Fibroblast of gingiva (primary cell): Measurements from ENCODE around the gene RAB3C.
"Not testable (repeated sequence)": the region's sequence is repeated elsewhere in the genome, so short reads cannot be mapped to it uniquely, and the experiment has no call there.

ENCODE experiments used
- DNase-seq: peaks from one replicate; pipeline ENCODE4 v3.0.0-alpha.2; 2011; ENCODE audit warnings: low read depth

The RAB3C gene, protein sequence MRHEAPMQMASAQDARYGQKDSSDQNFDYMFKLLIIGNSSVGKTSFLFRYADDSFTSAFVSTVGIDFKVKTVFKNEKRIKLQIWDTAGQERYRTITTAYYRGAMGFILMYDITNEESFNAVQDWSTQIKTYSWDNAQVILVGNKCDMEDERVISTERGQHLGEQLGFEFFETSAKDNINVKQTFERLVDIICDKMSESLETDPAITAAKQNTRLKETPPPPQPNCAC

DNA sequence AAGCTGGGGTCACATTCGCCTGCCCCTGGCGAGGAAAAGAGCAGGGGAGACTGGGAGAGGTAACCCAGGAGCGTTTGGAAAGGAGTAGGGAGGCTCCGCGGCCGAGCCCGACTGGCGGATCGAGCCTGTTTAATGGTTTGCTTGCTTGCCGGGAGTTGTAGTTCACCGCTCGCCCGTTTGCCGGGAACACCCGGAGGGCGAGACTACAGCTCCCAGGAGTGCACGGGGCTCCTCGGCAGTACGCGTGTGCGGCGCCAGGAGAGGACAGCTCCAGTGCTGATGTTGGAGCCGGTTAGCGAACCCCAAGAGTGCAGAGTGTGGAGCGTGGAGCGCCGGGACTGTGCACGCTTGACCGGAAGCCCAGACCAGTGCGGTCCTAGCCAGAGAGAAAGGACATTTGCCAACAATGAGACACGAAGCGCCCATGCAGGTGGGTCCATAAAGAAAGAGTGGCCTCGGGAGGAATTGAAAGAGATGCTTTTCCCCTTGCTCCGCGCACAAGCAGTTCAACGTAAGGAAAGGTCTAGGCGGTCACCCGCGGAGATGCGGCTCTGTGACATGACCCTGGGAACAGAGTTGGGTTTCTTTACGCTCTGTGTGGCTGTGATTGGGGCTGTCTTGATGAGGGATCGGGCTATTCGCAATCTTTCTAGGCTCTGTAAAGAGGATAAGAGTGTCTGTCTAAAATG, at the start of gene RAB3C:
Gene RAB3C, plus strand, starts transcription at position 273 of the 689 bp plus-strand sequence. Its CDS starts 134 bp downstream, at position 407.
- DNase-seq, result peak; percentile 88

DNA sequence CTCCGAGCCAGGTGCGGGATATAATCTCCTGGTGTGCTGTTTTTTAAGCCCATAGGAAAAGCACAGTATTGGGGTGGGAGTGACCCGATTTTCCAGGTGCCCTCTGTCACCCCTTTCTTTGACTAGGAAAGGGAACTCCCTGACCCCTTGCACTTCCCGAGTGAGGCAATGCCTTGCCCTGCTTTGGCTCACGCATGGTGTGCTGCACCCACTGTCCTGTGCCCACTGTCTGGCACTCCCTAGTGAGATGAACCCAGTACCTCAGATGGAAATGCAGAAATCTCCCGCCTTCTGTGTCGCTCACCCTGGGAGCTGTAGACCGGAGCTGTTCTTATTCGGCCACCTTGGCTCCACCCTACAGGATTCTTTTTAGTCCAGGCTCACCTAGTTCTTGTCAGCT, 40.9 kb upstream of the RAB3C start:
- DNase-seq, result not testable (repeated sequence)

DNA sequence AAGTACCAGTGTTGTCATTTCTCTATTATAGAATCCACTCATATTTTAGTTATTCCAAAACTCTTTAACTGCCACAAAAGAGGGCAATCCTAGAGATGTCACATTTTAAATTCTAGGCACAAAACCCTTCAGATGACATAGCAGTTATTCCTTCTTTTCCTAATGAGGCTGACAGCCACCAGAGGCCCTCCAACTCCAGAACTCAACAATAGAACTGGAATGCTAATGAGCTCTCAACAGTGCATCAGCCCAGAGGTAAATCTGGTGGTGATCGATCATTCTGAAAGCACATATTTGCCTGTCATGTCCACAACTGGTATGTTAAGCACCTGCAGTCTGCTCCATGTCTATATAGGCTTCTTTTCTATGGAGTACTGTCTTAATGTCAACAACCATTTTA, 40.2 kb upstream of the RAB3C start:
- DNase-seq, result no peak

DNA sequence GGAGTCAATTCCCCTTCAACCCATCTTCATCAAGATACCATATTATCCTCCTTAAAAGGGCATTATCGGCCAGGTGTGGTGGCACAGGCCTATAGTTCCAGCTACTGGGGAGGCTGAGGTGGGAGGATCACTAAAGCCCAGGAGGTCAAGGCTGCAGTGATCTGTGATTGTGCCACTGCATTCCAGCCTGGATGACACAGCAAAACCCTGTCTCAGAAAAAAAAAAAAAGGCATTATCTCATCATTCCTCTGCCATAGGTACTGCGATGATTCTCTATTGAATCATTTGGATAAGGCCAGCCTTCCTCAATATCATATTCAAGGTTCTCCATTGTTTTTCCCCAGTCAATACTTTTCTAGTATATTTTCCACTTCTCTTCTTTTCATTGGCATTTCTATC, 39.2 kb upstream of the RAB3C start:
- DNase-seq, result no peak

DNA sequence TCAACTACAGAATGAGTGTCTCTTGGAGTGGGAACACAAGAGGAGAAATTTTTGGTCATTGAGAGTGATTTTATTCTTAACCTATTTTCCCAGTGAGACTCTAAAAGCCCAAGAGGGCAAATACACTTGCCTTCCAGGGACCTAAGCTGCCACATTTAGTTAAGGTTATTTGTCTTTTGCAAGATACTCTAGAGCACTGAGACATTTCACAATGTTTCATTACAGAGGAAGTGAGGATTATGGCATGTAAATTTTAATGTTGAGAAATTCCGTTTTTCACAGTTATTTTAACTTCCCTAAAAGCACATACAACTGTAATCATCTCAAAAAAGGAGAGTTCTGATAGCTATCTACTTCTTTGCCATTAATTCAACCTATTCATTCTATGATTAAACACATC, 38.7 kb upstream of the RAB3C start:
- no peak for DNase-seq

DNA sequence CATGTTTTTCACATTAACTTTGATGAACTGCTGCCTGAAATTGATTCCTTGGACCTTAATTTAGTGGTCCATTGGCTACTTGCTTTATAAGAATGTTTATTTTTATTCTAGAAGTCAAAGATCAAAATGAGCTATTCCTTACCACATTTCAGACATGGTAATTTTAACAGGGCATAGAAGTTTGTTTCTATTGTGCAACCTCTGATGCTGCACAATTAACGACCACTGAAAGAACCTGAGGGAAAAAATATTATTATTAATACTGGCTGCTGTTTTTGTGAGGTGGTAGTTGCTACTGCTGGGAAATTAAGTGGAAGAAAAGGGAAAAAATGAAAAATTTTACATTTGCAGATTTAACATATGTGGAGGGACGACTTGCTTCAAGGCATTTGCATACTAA, 37.9 kb upstream of the RAB3C start:
- DNase-seq, result no peak

DNA sequence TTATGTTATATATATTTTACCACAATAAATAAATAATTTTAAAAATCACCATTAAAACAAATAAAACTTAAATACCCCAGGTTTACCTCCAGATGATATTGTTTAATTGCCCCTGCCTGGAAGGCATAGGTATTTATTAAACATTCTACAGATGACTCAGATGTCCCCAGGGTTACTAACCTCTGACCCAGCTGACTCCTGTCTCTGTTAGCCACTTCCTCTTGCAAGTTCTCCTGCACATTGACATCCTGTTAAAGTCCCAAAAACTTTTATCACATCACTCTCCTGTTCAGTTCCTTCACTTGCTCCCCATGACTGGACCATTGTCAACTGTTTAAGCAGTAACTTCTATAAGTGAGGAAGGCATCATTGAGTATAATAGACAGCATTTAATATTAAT, 37.0 kb upstream of the RAB3C start:
- no peak for DNase-seq

DNA sequence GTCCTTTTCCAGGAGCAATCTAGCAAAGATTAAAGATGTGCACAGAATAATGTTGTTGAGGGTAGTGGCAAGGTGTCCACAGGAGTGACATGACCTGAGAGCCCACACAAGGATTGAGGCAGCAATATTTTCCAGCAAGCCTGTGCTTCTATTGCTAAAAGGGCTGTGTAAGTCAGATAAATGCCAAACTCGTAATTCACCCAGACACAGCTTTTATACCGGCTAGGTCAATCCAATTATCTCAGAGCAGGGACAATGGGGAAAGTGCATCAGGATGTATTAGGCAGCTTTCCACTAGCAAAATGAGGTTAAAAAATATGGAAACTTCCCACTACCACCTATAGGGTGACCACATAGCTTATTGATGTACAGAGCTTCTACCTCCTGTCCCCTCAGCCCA, 34.8 kb upstream of the RAB3C start:
- DNase-seq, result no peak

DNA sequence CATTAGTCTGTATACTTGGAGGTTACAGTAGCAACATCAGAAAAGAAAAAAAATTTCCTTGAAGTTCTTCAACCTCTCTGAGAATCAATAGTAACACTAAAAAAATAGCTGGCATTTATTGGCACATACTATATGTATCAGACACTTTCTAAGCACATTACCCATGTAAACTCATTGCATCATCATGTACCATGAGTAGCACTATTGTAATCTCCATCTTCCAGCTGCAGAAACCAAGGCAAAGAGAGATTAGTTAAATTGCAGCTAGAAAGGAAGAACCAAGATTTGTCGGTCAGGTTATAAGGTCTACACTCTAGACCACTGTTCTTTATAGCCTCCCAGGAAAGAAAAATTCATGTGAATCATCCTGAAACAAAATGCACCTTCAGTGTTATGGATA, 31.4 kb upstream of the RAB3C start:
- DNase-seq, result no peak

DNA sequence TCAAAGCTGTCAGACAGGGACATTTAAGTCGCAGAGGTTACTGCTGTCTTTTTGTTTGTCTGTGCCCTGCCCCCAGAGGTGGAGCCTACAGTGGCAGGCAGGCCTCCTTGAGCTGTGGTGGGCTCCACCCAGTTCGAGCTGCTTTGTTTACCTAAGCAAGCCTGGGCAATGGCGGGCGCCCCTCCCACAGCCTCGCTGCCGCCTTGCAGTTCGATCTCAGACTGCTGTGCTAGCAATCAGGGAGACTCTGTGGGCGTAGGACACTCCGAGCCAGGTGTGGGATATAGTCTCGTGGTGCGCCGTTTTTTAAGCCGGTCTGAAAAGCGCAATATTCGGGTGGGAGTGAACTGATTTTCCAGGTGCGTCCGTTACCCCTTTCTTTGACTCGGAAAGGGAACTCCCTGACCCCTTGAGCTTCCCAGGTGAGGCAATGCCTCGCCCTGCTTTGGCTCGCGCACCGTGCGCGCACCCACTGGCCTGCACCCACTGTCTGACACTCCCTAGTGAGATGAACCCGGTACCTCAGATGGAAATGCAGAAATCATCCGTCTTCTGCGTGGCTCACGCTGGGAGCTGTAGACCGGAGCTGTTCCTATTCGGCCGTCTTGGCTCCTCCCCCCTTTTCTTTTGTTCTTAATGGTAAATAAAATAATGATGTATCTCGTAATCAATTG, 25.1 kb upstream of the RAB3C start:
- DNase-seq, result not testable (repeated sequence)

DNA sequence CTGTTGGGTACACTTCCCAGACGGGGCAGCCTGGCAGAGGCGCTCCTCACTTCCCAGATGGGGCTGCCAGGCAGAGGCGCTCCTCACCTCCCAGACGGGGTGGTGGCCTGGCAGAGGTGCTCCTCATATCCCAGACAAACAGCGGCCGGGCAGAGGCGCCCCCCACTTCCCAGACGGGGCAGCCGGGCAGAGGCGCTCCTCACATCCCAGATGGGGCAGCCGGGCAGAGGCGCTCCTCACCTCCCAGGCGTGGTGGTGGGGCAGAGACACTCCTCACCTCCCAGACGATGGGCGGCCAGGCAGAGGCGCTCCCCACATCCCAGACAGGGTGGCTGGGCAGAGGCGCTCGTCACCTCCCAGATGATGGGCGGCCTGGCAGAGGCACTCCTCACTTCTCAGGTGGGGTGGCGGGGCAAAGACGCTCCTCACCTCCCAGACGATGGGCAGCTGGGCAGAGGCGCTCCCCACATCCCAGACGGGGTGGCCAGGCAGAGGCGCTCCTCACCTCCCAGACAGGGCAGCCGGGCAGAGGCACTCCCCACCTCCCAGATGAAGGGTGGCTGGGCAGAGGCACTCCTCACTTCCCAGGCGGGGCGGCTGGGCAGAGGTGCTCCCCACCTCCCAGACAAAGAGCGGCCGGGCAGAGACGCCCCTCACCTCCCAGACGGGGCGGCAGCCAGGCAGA, 19.7 kb upstream of the RAB3C start:
- not testable (repeated sequence) for DNase-seq

DNA sequence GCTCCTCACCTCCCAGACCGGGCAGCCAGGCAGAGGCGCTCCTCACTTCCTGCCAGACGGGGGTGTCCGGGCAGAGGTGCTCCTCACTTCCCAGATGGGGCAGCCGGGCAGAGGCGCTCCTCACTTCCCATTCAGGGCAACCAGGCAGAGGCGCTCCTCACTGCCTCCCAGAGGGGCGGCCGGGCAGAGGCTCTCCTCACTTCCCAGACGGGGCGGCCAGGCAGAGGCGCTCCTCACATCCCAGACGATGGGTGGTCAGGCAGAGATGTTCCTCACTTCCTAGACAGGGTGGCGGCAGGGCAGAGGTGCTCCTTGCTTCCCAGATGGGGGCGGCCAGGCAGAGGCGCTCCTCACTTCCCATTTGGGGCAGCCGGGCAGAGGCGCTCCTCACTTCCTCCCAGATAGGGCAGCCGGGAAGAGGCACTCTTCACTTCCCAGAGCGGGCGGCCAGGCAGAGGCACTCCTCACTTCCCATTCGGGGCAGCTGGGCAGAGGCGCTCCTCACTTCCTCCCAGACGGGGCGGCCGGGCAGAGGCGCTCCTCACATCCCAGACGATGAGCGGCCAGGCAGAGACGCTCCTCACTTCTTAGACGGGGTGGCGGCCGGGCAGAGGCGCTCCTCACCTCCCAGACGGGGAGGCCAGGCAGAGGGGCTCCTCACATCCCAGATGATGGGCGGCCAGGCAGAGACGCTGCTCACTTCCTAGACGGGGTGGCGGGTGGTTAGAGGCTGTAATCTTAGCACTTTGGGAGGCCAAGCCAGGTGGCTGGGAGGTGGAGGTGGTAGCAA, 18.6 kb upstream of the RAB3C start:
- DNase-seq, result not testable (repeated sequence)

DNA sequence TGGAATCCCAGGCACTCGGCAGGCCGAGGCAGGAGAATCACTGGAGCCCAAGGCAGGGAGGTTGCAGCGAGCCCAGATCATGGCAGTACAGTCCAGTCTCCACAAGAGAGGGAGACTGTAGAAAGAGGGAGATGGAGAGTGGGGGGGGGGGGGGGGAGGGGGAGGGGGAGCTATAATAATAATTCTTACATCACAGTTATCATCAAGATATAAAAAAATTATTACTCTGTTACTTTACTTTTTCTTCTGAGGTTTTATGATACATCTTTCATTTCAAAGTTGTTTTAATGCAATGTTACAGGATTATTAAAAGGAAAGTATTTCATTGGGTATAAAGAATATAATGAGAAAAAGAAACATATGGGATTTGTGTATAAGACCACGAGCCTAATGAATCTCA, 17.8 kb upstream of the RAB3C start:
- DNase-seq, result no peak

DNA sequence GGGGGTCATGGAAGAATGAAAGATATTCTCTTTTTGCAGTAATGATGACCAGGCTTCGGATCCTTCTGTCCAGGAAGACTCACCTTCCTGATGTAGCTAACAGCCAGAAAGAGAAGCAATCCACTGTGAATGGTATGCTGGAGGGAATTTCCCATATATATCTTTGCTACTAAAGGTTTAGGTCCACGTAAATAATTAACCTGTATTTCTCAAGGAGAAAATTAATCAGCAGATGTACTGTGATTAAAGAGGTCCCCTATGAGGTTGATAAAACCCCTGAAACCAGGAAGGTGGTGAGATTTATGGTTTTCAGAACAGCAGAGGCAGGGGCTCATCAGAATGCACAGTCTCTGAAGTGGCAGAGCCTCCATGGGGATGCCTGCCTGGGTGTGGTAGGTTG, 11.4 kb upstream of the RAB3C start:
- no peak for DNase-seq

DNA sequence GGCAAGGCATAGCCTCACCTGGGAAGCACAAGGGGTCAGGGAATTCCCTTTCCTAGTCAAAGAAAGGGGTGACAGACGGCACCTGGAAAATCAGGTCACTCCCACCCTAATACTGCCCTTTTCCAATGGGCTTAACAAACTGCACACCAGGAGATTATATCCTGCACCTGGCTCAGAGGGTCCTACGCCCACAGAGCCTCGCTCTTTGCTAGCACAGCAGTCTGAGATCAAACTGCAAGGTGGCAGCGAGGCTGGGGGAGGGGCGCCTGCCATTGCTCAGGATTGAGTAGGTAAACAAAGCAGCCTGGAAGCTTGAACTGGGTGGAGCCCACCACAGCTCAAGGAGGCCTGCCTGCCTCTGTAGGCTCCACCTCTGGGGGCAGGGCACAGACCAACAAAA, 9.9 kb upstream of the RAB3C start:
- not testable (repeated sequence) for DNase-seq

DNA sequence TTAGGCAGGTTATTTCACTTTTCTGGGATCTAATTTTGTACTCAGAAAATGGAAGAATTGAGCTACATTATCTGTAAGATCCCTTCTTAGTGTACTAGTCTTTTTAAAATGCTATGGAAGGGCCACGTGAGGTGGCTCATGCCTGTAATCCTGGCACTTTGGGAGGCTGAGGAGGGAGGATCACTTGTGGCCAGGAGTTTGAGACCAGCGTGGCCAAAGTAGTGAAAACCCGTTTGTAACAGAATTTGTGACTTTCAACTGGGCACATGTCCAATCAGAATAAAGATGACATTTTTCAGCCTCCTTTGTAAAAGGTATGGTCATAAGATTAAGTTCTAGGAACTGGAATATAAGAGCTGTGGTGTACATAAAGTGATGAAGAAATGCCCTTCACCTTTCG, 3.1 kb upstream of the RAB3C start:
- DNase-seq, result no peak

DNA sequence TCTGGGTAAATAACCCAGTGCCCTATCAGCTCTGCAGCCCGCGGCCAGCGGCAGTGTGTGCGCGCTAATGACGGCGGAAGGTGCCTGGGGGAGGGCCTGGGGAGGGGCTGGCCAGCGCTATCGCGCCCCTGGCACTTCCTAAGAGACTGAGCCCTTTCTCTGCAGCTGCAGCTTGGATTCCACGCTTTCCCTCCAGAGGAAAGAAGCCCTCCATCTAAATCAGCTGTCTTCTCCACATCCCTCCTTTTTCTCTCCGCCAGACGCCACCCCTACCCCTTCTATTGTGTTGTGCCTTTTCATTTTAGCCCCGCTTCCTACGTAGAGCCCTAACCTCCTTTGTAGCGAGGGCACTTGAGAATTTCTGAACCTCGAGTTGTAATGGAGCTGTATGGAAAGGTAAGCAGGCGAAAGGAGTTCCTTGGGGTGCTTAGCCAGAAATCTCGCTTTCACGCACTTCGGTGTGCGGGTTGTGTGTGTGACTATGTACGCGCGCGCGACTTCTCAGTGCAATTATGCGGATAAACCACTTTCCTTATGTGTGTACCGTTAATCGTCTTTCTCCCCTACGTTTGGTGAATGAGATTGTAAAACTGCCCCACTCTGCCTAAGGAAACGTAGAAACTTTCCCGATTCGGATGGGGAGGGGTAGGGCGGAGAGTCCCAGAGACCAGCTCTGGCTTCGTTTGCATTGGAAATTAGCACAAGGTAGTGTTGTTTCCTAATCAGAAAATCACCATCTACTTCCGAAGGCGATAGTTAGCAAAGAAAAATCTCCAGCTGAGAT, 664 bp upstream of the RAB3C start:
- DNase-seq, result no peak

DNA sequence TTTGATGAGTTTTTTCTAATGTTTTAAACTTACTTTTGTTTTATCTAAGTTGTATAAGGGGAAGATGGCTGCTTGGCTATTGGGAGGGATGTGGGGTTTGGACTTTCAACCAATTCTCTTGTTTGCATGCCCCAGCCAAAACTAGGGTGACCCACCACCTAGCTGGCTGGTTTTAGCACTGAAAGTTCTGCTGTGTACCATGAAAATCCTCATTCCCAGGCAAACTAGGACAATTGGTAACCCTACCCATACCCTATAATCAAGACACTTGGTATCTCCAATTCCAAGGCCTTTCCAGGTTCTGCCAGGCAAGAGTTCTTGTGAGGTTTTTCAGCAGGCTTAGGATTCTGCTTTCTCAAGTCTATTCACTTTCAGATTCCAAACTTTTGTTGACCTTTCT, 13.1 kb downstream of the RAB3C start:
- DNase-seq, result no peak

DNA sequence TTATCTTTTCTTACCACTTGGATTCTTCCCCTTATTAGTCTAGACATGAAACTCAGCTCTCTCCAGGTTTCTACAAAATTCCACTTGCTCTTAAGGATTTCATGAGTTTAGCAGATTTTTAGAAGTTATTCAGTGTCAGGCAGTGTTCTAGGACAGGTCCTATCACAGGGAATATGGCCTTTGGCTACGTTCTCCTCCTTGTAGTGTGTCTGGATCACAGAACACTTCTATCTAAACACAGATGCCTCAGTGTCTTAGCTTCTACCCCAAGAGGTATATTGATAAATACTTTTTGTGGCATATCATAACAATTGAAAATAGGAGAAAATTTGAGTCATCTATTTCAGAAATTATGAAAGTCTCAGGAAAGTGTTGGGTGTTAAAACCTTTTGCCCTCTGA, 15.6 kb downstream of the RAB3C start:
- no peak for DNase-seq

DNA sequence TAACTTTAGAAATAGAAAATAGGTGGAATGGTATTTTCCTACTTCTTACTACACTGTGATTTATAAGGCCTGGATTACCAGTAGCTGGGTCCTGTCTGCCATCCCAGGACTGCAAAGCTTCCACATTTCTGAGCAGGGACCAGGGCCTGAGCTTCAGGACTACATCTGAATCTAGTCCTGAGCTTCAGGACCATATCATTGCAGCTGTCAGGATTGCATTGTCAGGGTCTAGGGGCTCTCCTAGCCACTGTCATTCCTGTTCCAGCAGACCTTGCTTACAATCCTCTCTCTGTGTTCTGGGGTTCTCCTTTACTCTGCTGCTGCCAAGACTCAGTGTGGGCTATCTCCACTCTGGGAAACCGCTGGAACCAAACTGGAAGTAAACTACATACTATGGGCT, 16.3 kb downstream of the RAB3C start:
- no peak for DNase-seq

DNA sequence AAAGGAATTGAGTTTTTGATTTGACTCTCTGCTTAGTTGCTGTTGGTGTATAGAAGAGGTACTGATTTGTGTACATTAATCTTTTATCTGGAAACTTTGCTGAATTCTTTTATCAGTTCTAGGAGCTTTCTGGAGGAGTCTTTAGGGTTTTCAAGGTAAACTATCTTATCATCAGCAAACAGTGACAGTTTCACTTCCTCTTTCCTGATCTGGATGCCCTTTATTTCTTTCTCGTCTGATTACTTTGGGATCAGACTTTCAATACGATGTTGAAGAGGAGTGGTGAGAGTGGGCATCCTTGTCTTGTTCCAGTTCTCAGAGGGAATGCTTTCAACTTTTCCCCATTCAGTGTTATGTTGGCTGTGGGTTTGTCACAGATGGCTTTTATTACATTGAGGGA, 17.7 kb downstream of the RAB3C start:
- DNase-seq, result not testable (repeated sequence)
